Hematopoietic multipotent progenitor cell (in vitro differentiated cells): ENCODE results near the gene EXOC6. TPM values are rescaled to one million over a fixed set of nuclear protein-coding genes. Genes with fewer than 3 reads are reported as not detected.
"Not testable (repeated sequence)": the region's sequence is repeated elsewhere in the genome, so short reads cannot be mapped to it uniquely, and the experiment has no call there.

Source experiments
- DNase-seq, 3 donors: peaks; one replicate each; pipeline ENCODE4 v3.0.0-alpha.2; 2011 to 2015; ENCODE audit warnings: low read depth in 2 of 3, low spot score in 2 of 3
- total RNA-seq: library from RNA; depleted of rRNA; stranded (reverse); fragments of >200 nt; gene quantifications from one replicate; pipeline ENCODE4 v1.2.3, GENCODE V29; 2012

EXOC6 gene
- total RNA-seq, 1 donor, result 14.0 TPM

- no peak for DNase-seq
Observed at GRCh38 chr10:92929896-92930295, 81.6 kb downstream of the EXOC6 start.

DNA sequence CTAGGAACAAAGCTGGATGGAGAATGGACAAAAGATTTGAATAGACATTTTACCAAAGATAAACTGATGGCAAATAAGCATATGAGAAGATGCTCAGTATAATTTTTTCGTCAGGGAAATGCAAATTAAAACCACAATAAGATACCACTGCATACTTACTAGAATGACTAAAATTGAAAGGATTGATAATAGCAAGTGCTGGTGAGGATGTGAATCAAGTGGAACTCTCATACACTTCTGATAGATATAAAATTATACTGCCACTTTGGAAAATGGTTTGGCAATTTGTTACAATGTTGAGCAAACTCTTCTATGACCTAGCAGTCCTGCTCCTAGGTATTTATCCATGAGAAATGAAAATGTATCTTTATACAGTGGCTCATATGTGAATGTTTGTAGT lies 83.3 kb downstream of the EXOC6 start:
- DNase-seq, result no peak

- no peak for DNase-seq
Observed at GRCh38 chr10:92937876-92938275, 89.6 kb downstream of the EXOC6 start.

DNA sequence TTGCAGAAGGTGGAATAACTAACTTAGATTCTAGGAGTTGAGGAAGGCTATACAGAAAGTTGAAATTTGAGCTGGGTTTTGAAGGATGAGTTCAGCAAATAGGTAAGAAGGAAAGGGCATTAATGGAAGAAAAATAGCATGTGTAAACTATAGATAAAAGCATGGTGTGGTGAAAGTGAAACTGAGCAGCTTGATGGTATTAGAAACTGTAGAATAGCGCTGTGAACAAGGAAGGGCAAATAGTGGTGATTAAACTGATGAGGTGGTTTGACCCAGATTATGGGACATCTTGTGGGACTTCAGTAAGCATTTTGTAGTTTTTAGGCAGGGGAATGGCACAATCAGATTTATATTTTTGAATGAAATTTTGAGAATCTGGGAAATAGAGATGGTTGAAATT lies 90.5 kb downstream of the EXOC6 start:
- DNase-seq, result no peak

GRCh38 chr10:92942226-92942625 lies 93.9 kb downstream of the EXOC6 start:
- DNase-seq, result no peak

- DNase-seq, result no peak
Observed at GRCh38 chr10:92946491-92946890, 98.2 kb downstream of the EXOC6 start.

GRCh38 chr10:92952573-92952972 lies 104.3 kb downstream of the EXOC6 start:
- DNase-seq, result not testable (repeated sequence)

DNA sequence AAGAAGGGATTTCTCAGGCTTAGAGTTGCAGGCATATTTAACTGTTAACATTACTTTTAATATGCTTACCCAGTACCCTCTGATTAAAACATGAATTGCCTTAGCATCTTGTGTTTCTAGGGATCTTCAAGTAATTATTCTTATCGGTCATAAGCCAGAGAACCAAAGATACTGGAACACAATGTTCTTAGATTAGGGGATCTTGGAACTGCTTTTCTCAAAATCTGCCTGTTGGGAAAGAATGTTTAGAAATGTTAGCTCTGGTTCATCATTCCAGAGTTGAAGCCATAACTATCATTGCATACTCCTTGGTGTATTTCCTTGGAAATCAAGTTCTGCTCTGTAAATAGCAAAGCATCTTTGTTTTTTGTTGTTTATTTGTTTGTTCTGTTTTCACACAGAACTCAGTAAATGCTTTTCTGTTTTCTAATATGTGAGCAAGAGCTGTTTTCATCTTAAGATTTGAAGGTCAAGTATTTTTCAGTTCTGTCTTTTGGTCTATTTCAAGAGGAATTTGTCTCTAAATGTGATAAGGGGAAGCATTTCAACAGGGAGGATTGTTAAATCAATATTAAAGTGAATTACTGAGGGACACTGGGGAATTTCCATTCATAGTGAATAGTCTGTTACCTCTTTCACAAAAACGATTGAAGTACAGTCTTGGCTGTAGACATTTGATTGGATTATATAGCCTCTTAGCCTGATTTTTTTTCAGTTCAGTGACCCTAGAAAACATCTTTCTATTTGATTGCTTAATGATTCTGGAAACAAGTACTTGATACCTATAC lies 109.1 kb downstream of the EXOC6 start:
- no peak for DNase-seq

- no peak for DNase-seq
Observed at GRCh38 chr10:92961638-92962037, 113.3 kb downstream of the EXOC6 start.

GRCh38 chr10:92965314-92965713 lies 117.0 kb downstream of the EXOC6 start:
- peak in 2 of 3 donors; percentile 35 to 70 for DNase-seq

DNA sequence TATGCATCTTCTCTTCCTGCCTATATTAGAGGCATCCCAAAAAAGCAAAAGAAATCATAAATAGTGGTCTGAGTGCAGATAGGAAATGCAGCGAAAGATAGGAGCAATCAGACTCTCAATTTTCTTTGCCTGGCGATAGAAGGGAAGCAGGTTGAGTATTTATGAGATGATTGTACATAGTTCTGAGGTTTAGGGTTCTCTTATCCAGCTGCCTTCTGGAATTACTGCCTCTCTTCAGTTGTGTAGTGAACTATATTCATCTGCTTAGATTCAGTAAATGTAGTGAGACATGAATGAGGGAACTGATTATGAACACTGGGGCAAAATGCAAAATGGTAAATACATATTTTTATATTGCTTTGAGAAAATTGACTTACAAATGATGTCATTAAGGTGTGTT lies 119.3 kb downstream of the EXOC6 start:
- DNase-seq, result no peak

DNA sequence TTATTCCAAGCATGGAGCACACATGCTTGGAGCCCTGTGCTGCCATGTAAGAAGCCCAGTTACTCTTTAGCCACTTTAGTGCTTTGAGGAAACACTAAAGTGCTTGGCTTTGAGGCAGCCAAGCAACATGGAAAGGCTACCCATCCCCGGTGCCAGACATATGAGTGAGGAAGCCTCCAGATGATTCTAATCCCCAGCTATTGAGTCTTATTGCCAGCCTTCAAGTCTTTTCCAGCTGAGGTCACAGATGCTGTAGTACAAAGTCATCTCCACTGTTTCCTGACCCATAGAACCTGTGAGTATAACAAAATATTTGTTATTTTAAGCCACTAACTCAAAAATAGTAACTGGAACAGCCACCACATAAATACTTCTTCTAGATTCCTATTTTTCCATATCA lies 120.8 kb downstream of the EXOC6 start:
- DNase-seq, result no peak

DNA sequence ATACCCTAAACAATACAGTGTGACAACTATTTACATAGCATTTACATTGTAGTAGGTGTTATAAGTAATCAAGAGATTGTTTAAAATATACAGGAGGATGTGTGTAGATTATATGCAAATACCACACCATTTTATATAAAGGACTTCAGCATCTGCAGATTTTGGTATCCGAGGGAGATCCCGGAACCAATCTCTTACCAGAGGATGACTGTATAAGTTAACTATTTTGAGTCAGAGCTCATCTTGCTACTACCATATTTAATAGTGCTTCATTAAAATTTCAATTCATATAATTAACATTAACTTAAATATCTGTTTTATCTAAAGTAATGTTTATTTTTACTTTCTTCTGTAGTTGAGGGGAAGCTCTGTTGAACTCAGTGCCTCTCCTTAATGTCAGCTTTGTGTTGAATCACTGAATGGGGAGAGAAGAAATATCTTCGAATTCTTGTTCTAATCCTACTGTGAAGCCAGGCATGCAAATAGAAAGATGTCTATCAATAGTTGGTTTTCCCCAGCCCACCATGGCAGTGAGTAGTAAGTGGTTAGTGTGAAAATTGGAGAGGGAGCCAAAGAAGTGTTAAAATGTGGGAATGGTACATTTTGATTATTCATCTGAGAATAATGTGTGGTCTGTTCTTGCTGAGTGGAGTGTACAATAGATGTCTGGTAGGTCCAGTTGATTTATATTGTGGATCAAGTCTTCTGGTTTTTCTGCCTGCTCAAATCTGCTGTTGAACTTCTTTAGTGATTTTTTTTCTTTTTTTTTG lies 122.2 kb downstream of the EXOC6 start:
- no peak for DNase-seq

GRCh38 chr10:92972066-92972870 lies 123.9 kb downstream of the EXOC6 start:
- no peak for DNase-seq

DNA sequence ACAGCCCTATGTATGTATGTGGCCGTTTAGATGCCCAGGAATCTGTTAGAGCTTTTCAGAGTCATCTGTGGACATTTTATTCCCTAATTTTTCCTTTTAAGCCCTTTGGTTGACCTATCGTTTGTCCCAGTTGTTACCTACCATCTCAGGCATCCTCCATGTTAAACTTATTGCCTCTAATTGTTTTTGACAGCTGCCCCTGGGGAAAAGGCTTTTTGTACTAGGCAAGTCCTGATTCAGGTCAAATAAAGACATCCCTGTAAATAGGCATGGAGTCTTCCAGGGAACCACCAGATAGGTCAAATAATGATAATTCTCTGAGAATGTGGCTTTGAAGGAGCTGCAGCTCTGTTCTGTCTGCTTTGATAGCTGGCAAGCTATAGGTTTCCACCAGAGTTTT lies 124.6 kb downstream of the EXOC6 start:
- DNase-seq, result no peak

- not testable (repeated sequence) for DNase-seq
Observed at GRCh38 chr10:92976278-92976677, 128.0 kb downstream of the EXOC6 start.

DNA sequence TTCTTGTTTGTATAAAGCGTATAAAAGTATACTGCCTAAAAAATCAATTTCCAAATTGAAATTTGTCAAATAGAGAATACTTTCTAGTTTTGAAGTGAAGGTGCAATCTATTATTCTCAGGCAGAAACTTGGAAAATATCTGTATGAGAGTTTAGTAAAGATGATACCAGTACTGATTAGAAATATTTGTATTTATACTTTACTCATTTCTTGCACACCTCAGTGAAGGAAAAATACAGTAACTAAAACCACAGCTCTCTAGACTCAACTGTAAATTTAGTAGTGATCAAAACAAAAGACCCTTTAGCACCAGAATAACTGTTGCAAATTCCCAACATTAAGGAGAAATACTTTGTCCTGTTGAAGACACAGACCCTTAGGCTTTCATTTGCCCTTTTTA lies 140.9 kb downstream of the EXOC6 start:
- no peak for DNase-seq

DNA sequence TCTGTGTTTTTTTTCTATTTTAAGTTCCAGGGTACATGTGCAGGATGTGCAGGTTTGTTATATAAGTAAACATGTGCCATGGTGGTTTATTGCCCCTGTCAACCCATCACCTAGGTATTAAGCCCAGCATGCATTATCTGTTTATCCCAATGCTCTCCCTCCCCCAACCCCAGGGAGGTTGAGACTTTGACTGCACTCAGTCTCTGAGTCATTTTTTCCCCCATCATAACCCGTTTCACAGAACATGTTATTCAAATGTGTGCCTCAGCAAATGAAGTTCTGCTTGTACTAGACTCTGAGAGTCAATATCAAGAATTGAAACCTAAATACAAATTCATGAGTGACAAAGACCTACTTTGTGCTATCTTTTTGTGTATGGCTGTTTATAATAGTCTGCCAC lies 142.3 kb downstream of the EXOC6 start:
- DNase-seq, result peak in 1 of 3 donors; percentile 52

DNA sequence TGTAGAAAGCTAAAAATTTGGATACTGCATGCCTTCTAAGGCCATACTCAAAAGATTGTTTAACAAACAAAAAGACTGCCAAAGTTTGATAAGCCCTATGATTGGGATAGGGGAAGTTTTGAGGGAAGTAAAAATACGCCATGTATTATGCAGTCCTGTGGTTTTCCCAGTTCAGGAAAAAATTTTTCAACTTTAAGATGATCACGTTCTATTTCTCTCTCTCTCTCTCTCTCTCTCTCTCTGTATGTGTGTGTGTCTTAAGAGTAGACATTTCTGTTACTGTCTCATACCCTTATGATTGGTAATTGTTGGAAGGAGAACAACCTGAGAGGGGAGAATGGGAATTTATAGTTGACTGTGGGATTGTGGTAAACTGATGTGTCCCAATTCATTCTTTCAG lies 143.2 kb downstream of the EXOC6 start:
- DNase-seq, result no peak

DNA sequence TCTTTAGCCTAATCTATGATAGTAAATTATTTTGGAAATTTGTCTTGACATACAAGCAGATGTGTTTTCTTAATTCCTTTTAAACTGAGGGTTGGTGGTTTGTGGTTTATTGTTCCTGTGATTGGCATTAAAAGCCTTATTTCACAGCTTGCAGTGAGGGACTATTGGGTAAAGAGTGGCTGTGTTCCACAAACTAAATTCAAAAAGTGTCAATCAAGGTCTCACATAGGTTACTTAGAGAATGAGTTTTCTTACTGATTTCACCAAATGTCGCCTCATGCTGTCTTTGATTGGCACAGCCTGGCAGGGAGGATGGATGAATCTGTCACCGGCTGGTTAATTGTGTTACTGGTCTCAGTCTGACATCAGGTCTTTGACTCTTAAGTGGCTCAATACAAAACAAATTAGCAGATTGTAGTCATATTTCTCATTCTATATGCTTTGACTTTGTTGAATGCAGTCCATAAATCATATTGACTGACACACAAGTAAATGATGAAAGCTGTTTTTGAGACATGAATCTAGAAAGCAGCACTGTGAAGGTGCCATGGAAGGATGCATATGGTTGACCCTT lies 145.5 kb downstream of the EXOC6 start:
- peak in 1 of 3 donors; percentile 66 for DNase-seq

GRCh38 chr10:92995509-92995908 lies 147.2 kb downstream of the EXOC6 start:
- no peak for DNase-seq
